ENCODE results near the gene TMEM220.
"Not testable (repeated sequence)": the region's sequence is repeated elsewhere in the genome, so short reads cannot be mapped to it uniquely, and the experiment has no call there.

Gene TMEM220

DNA sequence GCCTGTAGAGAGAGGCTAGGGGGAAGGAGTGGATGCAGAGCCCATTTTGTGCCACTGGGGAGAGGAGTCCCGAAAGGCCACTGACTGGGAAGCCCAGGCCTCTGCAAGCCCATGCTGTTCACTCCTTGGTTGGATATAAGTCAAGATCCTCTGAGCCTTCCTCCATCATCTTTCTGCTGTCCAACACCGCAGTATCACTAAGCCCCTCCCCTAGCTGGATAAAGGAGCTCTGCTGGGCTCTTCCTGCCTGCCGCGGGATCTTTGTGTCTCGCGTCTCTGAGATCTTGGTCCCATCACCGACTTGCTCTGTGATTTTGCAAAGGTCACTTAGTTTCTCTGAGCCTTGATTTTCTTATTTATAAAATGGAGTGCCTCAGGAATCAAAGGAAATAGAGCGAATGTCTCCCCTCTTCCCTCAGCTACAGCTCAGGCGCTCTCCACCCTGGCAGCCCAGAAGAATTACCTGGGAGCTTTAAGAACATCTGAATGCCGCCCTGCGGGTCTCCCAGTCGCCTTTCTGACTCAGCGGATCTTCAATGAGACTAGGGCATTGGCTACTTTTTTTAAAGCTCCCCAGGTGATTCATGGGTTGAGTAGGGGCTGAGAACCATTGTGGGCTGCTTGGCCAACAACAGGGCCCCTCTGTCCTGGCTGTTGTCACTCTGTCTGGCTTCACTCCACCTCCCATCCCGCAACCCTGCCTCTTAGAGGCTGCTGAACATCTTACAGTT, 25.2 kb upstream of the TMEM220 start:
- DNase-seq, result no peak

DNA sequence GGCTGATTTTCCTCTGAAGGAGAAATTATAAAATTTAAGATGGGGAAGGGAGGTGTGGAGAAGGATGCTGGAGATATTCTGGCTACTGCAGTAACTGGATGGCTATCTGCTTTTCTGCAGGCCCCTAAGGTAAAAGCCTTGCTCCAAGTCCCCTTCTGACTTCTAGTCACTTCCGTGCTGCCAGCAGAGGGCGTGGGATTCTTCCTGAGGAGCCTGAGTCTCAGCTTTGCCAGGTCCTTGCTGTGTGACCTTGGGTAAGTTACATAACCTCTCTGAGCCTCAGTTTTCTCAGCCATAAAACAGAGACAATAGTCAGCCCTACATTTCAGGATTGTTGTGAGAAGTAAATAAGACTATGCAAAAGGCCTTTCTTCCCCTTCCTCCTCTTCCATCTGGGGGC, 24.3 kb upstream of the TMEM220 start:
- peak; percentile 28 to 30 for DNase-seq

DNA sequence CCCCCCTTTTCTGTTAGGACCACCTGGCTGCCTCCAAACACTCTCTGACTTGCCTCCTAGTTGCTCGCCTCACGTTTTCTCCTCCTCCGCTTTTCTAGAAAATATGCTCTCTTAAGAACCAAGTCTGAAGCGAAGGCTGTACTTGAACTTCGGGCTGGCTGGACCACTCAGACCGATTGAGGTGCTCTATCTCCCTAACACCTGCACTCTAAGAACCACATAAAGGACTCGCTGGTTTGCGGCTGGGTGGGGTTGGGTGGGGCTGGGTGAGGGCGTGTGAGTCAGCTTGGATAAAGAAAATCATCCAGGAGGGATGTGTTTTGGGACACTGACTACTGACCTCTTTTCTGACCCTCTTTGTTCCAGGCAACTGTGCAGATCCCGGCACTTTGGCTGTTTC, 22.9 kb upstream of the TMEM220 start:
- no peak for DNase-seq

DNA sequence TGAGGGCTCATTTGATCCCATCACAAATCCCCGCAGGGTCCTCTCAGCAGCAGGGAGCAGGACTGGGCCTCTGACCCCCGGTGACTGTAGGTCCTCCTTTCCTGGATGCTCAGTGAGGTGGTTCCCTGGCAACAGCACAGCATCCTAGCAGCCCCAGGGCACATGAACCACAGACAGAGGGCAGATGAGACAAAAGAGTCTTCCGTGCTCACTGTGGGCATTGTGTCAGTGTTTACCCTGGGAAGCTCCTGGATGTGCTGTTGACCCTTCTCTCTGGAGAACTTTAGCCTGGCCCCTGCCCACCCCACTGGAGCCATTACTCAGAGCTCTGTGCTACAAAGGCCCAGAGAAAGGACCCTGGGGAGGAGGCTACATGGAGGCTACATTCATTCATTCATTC, 21.7 kb upstream of the TMEM220 start:
- no peak for DNase-seq

DNA sequence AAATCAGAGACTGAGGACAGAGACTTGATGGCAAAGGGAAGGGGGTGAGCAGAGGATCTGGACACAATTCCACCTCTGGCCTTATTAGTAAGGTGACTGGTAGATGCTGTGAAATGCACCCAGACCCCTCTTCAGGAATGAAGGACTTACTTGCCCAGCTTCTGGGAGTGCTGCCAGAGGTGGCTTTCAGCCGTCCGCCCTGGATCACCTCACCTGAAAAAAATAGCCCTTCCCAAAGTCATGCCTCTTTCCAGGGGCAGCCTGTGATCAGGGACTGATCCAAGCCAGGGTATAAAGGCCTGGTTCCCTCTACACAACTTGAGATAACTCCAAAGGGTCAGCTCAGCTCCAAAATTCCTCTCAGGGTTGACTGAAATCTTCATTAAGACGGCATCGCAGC, 20.4 kb upstream of the TMEM220 start:
- DNase-seq, result no peak

DNA sequence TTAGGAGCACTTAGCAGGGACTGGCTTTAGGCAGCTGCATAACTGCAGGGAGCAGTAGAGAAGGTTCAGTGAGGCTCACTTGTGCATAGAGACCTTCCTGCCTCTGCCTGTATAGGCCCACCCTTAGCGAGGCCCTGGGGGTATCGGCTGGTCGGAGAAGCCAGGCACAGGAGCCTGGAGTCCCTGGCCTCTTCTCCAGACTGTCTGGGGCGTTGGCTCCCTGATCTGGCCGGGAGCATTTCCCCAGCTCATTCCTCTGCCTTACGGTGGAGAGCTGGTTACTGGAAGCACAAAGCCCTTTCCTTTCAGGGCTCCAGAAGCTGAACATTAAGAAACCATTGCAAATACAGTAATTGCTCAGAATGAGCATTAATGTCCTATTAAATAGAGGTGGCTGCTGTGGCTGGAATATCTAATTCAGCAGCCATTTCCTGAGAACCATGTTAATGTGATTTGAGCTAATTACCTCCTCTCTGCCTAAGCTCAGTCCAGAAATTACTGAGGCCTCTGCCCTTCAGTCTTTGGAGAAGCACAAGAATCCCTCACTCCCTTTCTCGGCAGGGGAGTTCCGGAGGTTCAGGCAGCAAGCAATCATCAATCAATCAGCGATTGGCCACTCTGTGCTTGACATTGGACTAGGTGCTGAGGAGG, 18.8 kb upstream of the TMEM220 start:
- no peak for DNase-seq

DNA sequence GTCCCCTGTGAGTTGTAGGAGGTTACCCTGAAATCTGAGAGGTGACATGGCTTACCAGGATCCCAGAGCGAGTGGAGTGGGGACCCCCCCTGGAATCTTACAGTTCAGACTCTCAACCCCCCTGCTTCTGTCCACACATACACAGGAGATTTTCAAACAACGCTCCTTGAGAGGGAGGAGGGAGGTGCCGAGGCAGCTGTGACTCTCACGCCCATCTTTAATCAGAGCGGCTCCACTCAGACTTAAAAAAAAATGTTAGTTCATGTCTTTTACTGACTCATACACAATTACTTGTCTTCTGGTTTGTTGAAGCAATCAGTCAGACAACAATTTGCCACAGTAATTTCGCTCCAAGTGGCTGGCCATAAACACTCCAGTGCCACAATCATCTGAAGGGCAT, 15.4 kb upstream of the TMEM220 start:
- DNase-seq, result no peak

DNA sequence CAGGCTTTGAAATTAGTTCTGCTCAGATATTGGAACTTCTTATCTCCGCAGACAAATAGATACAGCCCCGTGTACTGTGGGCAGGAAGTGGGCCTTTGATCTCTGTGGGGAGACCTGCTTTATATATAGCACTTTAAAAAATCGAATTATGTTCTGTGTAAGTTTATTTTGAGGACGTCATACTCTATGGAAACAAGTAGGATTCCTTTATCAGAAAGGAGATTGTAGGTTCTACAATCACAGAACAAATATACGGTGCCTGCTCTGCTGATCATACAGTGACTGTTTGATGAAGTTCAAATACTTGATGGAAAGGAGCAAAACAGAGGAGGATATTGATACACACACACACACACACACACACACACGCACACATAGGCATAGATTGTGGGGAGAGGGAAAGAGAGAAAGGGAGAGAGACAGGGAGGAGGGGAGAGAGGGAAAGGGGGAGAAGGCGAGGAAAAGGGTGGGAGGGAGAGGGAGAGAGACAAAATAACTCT, 14.7 kb upstream of the TMEM220 start:
- DNase-seq, result no peak

DNA sequence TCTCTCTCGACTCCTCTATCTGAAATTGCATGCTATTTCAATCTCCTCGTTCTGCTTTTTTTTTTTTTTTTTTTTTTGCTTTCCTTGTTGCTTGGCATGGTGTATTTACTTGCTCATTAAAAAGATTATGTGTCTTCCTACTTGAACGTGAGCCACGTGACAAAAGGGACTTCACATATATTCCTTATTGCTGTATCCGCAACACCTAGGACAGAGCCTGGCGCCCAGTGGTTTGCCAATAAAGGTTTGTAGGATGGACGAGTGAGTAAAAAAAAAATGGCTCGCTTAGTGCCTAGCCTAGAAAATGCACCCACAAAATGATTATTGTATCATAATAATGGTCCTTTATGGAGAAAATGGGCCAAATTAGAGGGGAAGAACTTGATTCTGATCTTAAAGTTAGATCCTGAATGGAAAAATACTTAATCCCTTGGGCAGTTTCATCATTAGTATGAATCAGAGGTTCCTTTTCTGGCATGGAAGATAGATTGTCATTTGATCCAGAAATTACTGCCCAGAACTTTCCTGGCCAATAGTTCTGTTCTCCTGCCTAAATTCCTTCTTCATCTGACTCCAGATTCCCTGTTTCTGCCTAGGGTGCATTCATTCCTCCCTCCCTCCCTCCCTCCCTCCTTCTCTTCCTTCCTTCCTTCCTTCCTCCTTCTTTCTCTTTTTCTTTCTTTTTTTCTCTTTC, 13.6 kb upstream of the TMEM220 start:
- DNase-seq, result no peak

DNA sequence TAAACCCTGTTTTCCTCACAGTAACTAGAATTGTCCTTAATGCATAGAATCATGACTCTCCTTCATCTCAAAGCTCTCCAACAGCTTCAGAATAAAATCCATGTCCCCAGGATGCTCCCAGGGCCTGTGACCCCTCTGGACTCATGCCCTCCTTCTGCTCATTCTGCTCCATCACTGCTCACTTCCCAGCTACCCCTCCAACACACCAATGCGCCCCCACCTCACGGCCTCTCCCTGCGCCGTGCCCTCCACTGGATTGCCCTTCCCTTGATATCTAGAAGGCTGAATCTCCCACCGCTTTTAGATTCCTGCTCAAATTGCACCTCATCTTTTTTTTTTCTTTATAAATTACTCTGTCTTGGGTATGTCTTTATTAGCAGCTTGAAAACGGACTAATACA, 12.6 kb upstream of the TMEM220 start:
- no peak for DNase-seq

DNA sequence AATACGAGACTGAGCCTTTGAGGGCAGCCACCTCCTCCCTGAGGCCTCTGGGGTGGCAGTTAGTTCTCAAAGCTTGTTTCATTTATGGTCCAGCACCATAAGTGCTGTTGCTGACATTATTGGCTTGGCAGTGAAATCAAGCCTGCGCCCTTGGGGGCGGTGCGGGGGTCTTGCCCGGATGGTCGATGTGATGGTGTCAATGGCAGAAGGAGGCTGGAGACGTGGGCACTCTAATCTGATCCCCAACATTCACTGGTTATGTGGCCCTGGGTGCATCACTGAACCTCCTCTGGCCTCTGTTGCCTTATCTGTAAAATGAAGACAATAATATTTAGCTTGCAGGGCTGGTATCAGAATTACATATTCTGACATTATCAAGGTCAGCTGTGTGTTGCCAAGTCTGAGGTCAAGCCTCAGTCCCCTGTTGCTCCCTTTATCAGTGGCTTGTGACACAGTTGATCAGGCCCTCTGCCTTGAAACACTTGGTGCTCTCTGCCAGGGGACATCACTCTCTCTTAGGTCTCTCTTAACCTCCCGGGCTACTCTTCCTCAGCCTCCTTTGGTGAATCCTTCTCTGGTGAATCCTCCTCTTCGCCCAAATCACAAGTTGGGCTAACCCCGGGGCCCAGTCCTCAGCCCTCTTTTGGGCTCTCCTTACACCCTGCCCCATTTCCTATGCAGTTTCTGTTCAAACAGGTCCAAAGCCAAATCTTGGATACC, 11.8 kb upstream of the TMEM220 start:
- no peak for DNase-seq

DNA sequence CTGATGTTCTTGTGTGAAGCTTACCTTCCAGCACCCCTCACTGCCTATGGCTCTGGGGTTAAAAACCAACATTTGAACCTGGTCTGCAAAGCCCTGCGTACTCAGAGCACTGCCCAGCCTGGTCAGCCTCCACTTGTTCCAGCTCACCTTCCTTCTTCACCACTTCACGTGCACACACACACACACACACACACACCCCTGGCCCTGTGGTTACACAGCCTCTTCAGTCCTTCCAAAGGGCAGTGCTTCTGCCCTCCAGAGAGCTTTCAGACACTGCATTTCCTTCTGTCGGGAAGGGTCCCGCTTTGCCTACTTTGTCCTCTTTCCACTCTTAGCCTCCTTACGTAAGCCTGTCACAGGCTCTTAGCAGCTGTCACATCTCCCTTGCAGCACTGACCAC, 9.6 kb upstream of the TMEM220 start:
- DNase-seq, result no peak

DNA sequence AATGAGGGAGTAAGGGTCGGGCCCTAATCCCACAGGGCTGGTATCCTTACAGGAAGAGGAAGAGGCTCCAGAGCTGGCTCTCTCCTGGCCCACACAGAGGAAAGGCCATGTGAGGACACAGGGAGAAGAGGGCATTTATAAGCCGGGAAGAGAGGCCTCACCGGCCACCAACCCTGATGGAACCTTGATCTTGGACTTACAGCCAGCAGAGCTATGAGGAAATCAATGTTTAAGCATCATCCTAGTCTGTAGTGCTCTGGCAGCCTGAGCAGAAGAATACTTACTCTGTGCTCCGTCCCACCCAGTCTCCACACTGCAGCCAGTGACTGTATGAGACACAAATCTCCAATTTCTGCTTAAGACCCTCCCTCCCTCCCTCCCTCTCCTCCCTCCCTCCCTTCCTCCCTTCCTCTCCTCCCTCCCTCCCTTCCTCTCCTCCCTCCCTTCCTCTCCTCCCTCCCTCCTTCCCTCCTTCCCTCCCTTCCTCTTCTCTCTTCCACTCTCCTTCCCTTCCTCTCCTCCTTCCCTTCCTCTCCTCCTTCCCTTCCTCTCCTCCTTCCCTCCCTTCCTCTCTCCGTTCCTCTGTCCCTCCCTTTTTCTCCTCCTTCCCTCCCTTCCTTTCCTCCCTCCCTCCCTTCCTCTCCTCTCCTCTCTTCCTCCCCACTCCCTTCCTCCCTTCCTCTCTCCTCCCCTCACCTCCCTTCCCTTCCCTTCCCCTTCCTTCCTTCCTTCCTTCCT, 8.9 kb upstream of the TMEM220 start:
- DNase-seq, result no peak

DNA sequence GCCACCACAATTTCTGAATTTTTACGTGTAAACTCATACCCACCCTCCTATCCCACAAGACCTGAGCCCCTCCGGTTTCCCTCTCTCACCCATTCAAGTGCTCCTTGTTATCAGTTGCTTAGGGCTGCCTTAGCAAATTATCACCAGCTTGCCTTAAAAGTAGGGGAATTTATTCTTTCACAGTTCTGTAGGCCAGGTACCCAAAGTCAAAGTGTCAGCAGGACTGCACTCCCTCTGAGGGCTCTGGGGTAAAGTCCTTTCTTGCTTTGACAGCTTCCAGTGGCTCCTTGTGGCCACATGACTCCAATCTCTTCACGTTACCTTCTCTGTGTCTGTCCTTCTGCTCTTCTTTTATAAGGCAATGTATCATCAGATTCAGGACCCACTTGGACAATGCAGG, 7.9 kb upstream of the TMEM220 start:
- DNase-seq, result no peak

DNA sequence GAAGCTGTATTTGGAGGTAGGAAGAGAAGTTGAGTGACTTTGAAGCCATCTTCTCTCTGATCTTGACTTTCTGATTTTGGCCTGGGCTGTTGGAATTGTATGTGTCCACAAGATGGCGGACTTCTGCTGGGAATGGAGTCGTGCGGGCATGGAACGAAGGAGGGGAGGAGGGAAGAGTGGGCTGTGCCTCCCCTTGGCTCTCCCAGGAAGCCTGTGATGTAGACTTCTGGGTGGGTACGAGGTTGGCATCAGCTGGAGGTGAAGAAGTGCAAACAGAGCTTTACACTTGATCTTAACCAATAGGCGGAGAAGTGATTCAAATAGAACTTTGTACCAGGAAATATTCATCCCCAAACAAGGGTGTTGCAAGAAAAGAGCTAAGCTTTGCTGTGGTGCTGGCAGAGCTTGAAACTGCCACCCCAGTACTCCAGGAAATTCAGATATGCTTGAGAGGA, 7.4 kb upstream of the TMEM220 start:
- peak; percentile 27 to 41 for DNase-seq

DNA sequence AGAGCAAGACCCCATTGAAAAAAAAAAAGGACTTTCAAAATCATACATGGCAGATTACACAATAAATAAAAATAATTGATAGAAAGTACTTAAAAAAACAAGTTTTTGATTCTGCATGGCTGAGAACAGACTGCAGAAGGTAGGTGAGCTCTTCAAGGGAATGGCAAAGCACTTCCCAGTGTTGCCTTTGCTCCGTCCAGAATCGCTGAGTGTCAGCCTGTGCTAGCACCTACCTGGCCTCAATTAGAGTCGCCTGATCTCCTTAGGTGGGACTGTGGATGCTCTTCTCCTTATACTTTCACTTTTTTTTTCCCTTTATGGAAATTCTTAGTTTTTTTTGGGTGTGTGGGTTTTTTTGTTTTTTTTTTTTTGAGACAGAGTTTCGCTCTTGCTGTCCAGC, 6.0 kb upstream of the TMEM220 start:
- no peak for DNase-seq

DNA sequence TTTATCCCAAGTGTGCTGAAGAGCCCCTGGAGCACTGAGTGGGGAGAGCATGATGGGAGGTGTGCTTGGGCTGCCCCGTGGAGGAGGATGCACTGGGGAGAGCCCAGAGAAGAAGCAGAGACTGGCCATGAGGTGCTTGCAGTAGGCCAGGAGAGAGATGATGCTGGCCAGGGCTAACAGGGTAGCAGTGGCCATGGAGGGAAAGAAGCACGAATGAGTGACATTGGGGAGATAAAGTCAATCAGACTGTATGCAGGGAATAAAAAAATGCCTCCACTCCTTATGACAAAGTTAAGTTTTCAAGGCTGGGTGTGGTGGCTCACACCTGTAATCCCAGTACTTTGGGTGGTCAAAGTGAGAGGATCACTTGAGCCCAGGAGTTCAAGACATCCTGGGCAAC, 5.4 kb upstream of the TMEM220 start:
- DNase-seq, result no peak

DNA sequence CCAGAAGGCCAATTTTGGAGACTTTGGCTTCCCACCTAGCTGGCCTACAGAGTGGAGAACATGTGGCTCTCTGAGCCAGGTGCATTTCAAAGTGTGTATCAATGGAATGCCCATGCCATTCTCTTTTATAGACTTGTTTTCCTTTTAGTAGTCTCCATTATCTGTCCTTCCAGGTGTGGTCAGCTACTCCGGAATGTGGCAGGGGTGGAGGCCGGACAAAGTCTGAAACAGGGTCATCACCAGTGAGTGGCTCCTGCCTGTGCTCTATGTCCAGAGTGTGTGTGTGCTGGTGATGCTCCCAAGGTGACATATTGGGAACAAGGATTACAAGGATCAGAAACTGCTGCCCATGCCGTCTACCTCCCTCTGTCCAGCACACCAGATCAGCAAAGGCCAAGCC, 3.8 kb upstream of the TMEM220 start:
- DNase-seq, result no peak

DNA sequence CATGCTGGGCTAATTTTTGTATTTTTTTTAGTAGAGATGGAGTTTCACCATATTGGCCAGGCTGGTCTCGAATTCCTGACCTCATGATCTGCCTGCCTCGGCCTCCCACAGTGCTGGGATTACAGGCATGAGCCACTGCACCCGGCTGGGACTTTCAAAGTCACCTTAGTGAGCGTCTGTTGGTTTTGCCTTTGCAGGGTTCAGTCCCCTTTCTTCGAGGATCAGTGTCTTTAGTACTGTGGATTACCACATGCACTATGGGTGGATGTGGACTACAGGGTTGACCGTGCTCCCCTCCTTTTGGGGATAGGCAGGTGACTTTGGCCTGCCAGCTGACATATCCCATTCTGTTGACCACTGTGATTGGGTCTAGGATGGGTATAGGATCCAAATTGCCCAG, 2.3 kb upstream of the TMEM220 start:
- not testable (repeated sequence) for DNase-seq

DNA sequence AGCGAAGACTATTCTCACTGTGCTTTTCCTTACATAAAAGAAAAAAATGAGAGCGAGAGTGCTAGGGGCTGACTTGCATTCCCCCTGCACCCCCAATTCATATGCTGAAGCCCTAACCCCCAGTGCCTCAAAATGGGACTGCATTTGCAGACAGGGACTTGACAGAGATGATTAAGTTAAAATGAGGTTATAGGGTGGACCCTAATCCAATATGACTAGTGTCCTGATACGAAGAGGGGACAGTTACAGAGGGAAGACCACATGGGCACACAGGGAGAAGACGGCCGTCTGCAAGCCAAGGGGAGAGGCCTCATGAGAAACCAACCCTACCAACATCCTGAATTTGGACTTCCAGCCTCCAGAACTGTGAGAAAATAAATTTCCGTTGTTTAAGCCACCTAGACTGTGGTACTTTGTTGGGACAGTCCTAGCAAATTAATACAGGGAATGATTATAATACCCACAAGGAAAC, 1.6 kb upstream of the TMEM220 start:
- peak in 1 of 2 donors; percentile 11 for DNase-seq

DNA sequence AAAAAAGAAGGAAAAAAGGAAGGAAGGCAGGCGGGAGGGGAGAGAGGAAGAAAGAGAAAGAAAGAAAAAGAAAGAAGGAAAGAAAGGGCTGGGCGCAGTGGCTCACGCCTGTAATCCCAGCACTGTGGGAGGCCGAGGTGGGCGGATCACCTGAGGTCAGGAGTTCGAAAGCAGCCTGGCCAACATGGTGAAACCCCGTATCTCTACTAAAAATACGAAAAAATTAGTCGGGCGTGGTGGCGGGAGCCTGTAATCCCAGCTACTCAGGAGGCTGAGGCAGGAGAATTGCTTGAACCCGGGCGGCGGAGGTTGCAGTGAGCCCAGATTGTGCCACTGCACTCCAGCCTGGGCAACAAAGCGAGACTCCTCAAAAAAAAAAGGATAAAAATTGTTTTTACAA, 424 bp upstream of the TMEM220 start:
- peak; percentile 17 to 37 for DNase-seq

DNA sequence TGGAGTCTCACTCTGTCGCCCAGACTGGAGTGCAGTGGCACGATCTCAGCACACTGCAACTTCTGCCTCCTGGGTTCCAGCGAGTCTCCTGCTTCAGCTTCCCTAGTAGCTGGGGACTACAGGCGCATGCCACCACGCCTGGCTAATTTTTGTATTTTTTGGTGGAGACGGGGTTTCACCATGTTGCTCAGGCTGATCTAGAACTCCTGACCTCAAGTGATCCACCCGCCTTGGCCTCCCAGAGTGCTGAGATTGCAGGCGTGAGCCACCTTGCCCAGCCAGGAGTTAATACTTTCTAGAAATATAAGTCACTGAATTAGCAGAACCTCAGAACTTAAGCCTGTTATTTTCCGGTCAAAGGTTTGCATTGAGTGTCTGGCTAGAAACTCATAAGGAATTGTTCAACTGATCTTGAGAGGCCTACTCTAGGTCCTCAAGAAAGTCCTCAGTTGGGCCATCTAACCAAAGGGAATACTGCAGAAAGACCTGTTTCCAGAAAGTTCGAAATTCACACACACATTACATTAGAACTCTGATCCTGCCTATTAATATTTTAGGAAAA, 1.4 kb downstream of the TMEM220 start:
- peak in 1 of 2 donors; percentile 9 for DNase-seq
